ENCODE data around the gene GJB5.

The GJB5 gene

DNA sequence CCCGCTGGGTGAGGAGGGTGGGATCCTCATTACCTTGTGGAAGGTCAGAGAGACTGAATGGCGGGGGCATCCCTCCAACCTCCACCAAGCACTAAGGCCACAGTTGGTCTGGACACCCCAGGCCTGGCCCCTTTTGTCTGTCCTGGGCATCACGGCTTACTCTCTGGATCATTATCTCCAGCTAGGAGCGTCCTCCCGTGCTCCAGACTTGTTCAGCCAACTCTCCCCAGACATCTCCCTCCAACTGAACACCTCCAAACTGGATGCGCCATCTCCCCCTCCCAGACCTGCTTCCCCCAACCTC, 7.3 kb upstream of the GJB5 start:
- in situ Hi-C loops (cut with MboI; ENCODE audit: low sequenced_read_pairs, unreplicated experiment) = no loop called here
- DNase-seq (ENCODE audit: low spot score) = no peak
- TF ChIP-seq CTCF (IDR thresholded peaks at IDR 0.05; ENCODE audit: borderline replicate concordance, control extremely low read depth, extremely low read depth, insufficient read depth, missing control alignments) = no peak

- TF ChIP-seq CTCF (IDR thresholded peaks at IDR 0.05; ENCODE audit: borderline replicate concordance, control extremely low read depth, extremely low read depth, insufficient read depth, missing control alignments) = no peak
- in situ Hi-C loops (cut with MboI; ENCODE audit: low sequenced_read_pairs, unreplicated experiment) = no loop called here
- no peak for DNase-seq (ENCODE audit: low spot score)
These were observed 4.9 kb upstream of the GJB5 start for GRCh38 chr1:34749992-34750391.

- TF ChIP-seq CTCF (IDR thresholded peaks at IDR 0.05; ENCODE audit: borderline replicate concordance, control extremely low read depth, extremely low read depth, insufficient read depth, missing control alignments) = no peak
- no peak for DNase-seq (ENCODE audit: low spot score)
- in situ Hi-C loops (cut with MboI; ENCODE audit: low sequenced_read_pairs, unreplicated experiment) = no loop called here
These were observed 4.2 kb upstream of the GJB5 start for GRCh38 chr1:34750610-34751009.

DNA sequence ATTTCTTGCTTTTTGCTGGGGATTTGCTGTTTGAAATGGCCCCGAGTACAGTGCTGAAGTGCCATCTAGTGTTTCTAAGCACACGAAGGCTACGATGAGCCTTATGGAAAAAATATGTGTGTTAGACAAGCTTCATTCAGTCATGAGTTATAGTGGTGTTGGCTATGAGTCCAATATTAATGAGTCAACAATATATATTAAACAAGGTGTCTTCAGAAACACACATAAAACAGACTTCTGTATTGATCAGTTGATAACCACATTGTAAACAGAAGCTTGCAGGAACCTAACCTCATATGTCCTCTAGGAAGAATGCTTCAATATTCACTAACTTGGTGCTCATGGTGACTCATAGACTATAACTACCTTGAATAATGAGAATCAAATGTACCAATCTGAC, 1.7 kb upstream of the GJB5 start:
- no peak for DNase-seq (ENCODE audit: low spot score)
- in situ Hi-C loops (cut with MboI; ENCODE audit: low sequenced_read_pairs, unreplicated experiment) = no loop called here
- TF ChIP-seq CTCF (IDR thresholded peaks at IDR 0.05; ENCODE audit: borderline replicate concordance, control extremely low read depth, extremely low read depth, insufficient read depth, missing control alignments) = no peak

DNA sequence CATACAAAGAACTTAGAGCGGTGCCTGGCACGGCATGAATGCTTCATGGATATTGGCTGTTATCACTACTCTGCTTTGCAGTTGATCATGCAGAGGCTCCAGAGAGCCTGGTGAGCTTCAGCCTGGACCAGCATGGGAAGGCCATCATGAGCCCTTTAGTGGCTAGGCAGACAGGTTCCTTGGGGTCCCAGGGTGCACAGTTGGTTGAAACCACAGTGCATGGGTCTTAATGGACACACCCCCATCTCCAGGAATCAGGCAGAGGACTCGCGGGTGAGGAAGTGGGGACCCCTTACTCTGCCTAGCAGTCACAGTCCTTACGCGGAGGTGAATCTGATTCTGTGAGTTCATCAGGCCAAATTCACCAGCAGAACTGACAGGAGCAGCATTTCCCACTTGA, 1.1 kb downstream of the GJB5 start:
- no peak for TF ChIP-seq CTCF (IDR thresholded peaks at IDR 0.05; ENCODE audit: borderline replicate concordance, control extremely low read depth, extremely low read depth, insufficient read depth, missing control alignments)
- no peak for DNase-seq (ENCODE audit: low spot score)
- in situ Hi-C loops (cut with MboI; ENCODE audit: low sequenced_read_pairs, unreplicated experiment) = no loop called here

DNA sequence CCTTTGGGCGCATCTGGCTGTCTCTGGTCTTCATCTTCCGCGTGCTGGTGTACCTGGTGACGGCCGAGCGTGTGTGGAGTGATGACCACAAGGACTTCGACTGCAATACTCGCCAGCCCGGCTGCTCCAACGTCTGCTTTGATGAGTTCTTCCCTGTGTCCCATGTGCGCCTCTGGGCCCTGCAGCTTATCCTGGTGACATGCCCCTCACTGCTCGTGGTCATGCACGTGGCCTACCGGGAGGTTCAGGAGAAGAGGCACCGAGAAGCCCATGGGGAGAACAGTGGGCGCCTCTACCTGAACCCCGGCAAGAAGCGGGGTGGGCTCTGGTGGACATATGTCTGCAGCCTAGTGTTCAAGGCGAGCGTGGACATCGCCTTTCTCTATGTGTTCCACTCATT, 2.5 kb downstream of the GJB5 start:
- DNase-seq (ENCODE audit: low spot score) = no peak
- TF ChIP-seq CTCF (IDR thresholded peaks at IDR 0.05; ENCODE audit: borderline replicate concordance, control extremely low read depth, extremely low read depth, insufficient read depth, missing control alignments) = no peak
- in situ Hi-C loops (cut with MboI; ENCODE audit: low sequenced_read_pairs, unreplicated experiment) = no loop called here

DNA sequence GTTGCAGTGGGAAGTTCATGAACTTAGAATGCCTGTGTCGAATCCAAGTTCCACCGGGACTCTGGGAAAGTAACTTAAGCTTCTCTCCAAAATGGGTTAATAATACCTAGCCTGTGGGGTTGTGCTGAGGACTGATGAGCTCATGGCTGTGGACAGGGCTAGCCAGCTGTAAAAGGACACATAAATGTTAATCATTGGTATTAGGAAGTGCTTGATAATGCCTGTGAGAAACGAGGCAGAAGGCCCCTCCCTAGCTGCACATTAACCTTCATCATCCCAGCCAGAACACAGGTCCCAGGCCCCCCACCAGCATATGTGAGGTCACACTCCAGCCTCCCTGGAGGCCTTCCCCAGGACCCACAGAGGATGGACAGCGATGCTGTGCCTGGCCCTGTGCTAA, 3.9 kb downstream of the GJB5 start:
- no peak for DNase-seq (ENCODE audit: low spot score)
- in situ Hi-C loops (cut with MboI; ENCODE audit: low sequenced_read_pairs, unreplicated experiment) = no loop called here
- TF ChIP-seq CTCF (IDR thresholded peaks at IDR 0.05; ENCODE audit: borderline replicate concordance, control extremely low read depth, extremely low read depth, insufficient read depth, missing control alignments) = no peak
